Measurements from ENCODE around the gene ANO9.
"Not testable (repeated sequence)": the region's sequence is repeated elsewhere in the genome, so short reads cannot be mapped to it uniquely, and the experiment has no call there.

Gene ANO9

GRCh38 chr11:452203-452744 lies 10.5 kb upstream of the ANO9 start:
- no peak for DNase-seq (ENCODE audit: low read depth)

GRCh38 chr11:451738-452137 lies 9.9 kb upstream of the ANO9 start:
- DNase-seq (ENCODE audit: low read depth): no peak

GRCh38 chr11:450809-451451 lies 9.1 kb upstream of the ANO9 start:
- DNase-seq (ENCODE audit: low read depth): no peak

- peak; percentile 76 for DNase-seq (ENCODE audit: low read depth)
Observed at GRCh38 chr11:449889-450808, 8.3 kb upstream of the ANO9 start, which contains the start of gene PTDSS2. Gene PTDSS2, plus strand, starts transcription at chr11:450279. Its CDS starts 177 bp downstream, at chr11:450456.

GRCh38 chr11:447923-448731 lies 6.3 kb upstream of the ANO9 start:
- peak; percentile 34 for DNase-seq (ENCODE audit: low read depth)

GRCh38 chr11:446891-447290 lies 5.1 kb upstream of the ANO9 start:
- no peak for DNase-seq (ENCODE audit: low read depth)

- DNase-seq (ENCODE audit: low read depth): no peak
Observed at GRCh38 chr11:445765-446588, 4.2 kb upstream of the ANO9 start.

- no peak for DNase-seq (ENCODE audit: low read depth)
Observed at GRCh38 chr11:444396-445144, 2.8 kb upstream of the ANO9 start.

- DNase-seq (ENCODE audit: low read depth): no peak
Observed at GRCh38 chr11:443542-444199, 1.9 kb upstream of the ANO9 start.

- DNase-seq (ENCODE audit: low read depth): no peak
Observed at GRCh38 chr11:442611-443081, 835 bp upstream of the ANO9 start.

GRCh38 chr11:441043-441417 lies 781 bp downstream of the ANO9 start:
- DNase-seq (ENCODE audit: low read depth): no peak

GRCh38 chr11:440065-441042 lies 1.5 kb downstream of the ANO9 start:
- no peak for DNase-seq (ENCODE audit: low read depth)

- DNase-seq (ENCODE audit: low read depth): no peak
Observed at GRCh38 chr11:439315-440064, 2.3 kb downstream of the ANO9 start.

- DNase-seq (ENCODE audit: low read depth): no peak
Observed at GRCh38 chr11:438101-438844, 3.5 kb downstream of the ANO9 start.

- DNase-seq (ENCODE audit: low read depth): no peak
Observed at GRCh38 chr11:437228-437870, 4.5 kb downstream of the ANO9 start.

GRCh38 chr11:434999-435740 lies 6.6 kb downstream of the ANO9 start:
- DNase-seq (ENCODE audit: low read depth): not testable (repeated sequence)
